Astrocyte (in vitro differentiated cells and primary cell): ENCODE data around the gene TMEM175. TPM values are rescaled to one million over a fixed set of nuclear protein-coding genes. Genes with fewer than 3 reads are reported as not detected.

Experiments
- DNase-seq: peaks from one replicate; pipeline ENCODE4 v3.0.0-alpha.2; 2010; ENCODE audit warnings: low read depth
- FAIRE-seq: peaks from 2 replicates; lab custom pipeline; 2011; peaks lifted over from hg19 to GRCh38; lab: Jason Lieb, UNC
- H2AFZ ChIP-seq: 2 replicates; pipeline ENCODE4 v1.6.0; 2012; ENCODE audit warnings: low read depth, low read length, inconsistent platforms
- H3K27ac ChIP-seq: 2 replicates; pipeline ENCODE4 v1.5.1; 2011; ENCODE audit warnings: low read depth, low read length, inconsistent platforms
- H3K27me3 ChIP-seq: 2 replicates; pipeline ENCODE4 v1.6.0; 2011; ENCODE audit warnings: low read length, inconsistent platforms; ENCODE audit not compliant: insufficient read depth
- H3K36me3 ChIP-seq: 2 replicates; pipeline ENCODE4 v1.5.1; 2011; ENCODE audit warnings: low read length, inconsistent platforms; ENCODE audit not compliant: insufficient read depth
- H3K4me1 ChIP-seq: 2 replicates; pipeline ENCODE4 v1.5.1; 2011; ENCODE audit warnings: low read length, inconsistent platforms; ENCODE audit not compliant: insufficient read depth
- H3K4me2 ChIP-seq: 2 replicates; pipeline ENCODE4 v1.6.0; 2012; ENCODE audit warnings: low read length, inconsistent platforms
- H3K4me3 ChIP-seq: 2 replicates; pipeline ENCODE4 v1.5.1; 2011; ENCODE audit warnings: low read depth, mild to moderate bottlenecking, low read length, inconsistent platforms; ENCODE audit not compliant: insufficient read depth
- H3K79me2 ChIP-seq: 2 replicates; pipeline ENCODE4 v1.6.0; 2012; ENCODE audit warnings: mild to moderate bottlenecking, low read length, inconsistent platforms; ENCODE audit not compliant: insufficient read depth
- H3K9ac ChIP-seq: 2 replicates; pipeline ENCODE4 v1.6.0; 2012; ENCODE audit warnings: mild to moderate bottlenecking, low read length, inconsistent platforms
- H3K9me3 ChIP-seq: 2 replicates; pipeline ENCODE4 v1.5.1; 2012; ENCODE audit warnings: low read depth, mild to moderate bottlenecking, low read length, inconsistent platforms; ENCODE audit not compliant: insufficient read depth
- H4K20me1 ChIP-seq: 2 replicates; pipeline ENCODE4 v1.6.0; 2012; ENCODE audit warnings: low read length, inconsistent platforms; ENCODE audit not compliant: insufficient read depth
- H3K27ac Mint-ChIP-seq: one replicate; pipeline ENCODE4 v1.8.0; 2021; ENCODE audit warnings: mild to moderate bottlenecking, mixed read lengths; ENCODE audit not compliant: unreplicated experiment
- H3K27me3 Mint-ChIP-seq: one replicate; pipeline ENCODE4 v1.8.0; 2021; ENCODE audit warnings: low read depth, mixed read lengths; ENCODE audit not compliant: unreplicated experiment
- H3K36me3 Mint-ChIP-seq: one replicate; pipeline ENCODE4 v1.8.0; 2021; ENCODE audit warnings: low read depth, mixed read lengths; ENCODE audit not compliant: unreplicated experiment
- H3K4me1 Mint-ChIP-seq: one replicate; pipeline ENCODE4 v1.8.0; 2021; ENCODE audit warnings: low read depth, mixed read lengths; ENCODE audit not compliant: unreplicated experiment
- H3K4me3 Mint-ChIP-seq: one replicate; pipeline ENCODE4 v1.8.0; 2021; ENCODE audit warnings: mild to moderate bottlenecking, moderate library complexity, mixed read lengths; ENCODE audit not compliant: unreplicated experiment
- H3K9me3 Mint-ChIP-seq: one replicate; pipeline ENCODE4 v1.8.0; 2021; ENCODE audit warnings: mild to moderate bottlenecking, mixed read lengths; ENCODE audit not compliant: unreplicated experiment
- CTCF ChIP-seq: IDR thresholded peaks from 2 replicates; pipeline ENCODE4 v1.5.1; 2011; ENCODE audit warnings: low read depth, mild to moderate bottlenecking, inconsistent platforms, low read length, moderate library complexity; ENCODE audit not compliant: insufficient read depth
- EZH2 ChIP-seq: IDR thresholded peaks from 2 replicates; pipeline ENCODE4 v1.6.1; 2012; ENCODE audit warnings: mild to moderate bottlenecking, low read length, inconsistent platforms; ENCODE audit not compliant: insufficient read depth
- total RNA-seq: library from RNA; stranded (reverse); gene quantifications from 2 replicates; pipeline ENCODE4 v1.2.1, GENCODE V29; 2021

TMEM175 gene
- total RNA-seq, 1 donor from 2014 or later: 22.1 TPM

GRCh38 chr4:988726-989721 is 56.8 kb downstream of the TMEM175 start:
- Mint-ChIP-seq H3K27ac (no peak overlapping the region), H3K4me3 (no peak overlapping the region), H3K4me1 (peaks cover 8% of the 10 kb centered on the region), H3K36me3 (peaks cover 3% of the 10 kb centered on the region), H3K27me3 (no peaks in the 10 kb centered on the region), H3K9me3 (no peaks in the 10 kb centered on the region)
- Histone ChIP-seq H3K4me1 (peaks cover 24% of the 10 kb centered on the region), H3K4me3 (no peak overlapping the region), H3K27ac (no peak overlapping the region), H3K79me2 (no peaks in the 10 kb centered on the region), H3K36me3 (no peaks in the 10 kb centered on the region), H3K4me2 (no peak overlapping the region), H3K9me3 (no peaks in the 10 kb centered on the region), H4K20me1 (peaks cover 9% of the 10 kb centered on the region), H3K9ac (no peak overlapping the region), H3K27me3 (no peaks in the 10 kb centered on the region), H2AFZ (no peak overlapping the region)
- TF ChIP-seq CTCF (no peak), EZH2 (no peak)
- no peak for FAIRE-seq
- no peak for DNase-seq

- DNase-seq (no peak), FAIRE-seq (no peak)
- Mint-ChIP-seq H3K36me3 (peaks cover 3% of the 10 kb centered on the region), H3K9me3 (no peaks in the 10 kb centered on the region), H3K4me3 (no peak overlapping the region), H3K27me3 (no peaks in the 10 kb centered on the region), H3K4me1 (peaks cover 8% of the 10 kb centered on the region), H3K27ac (no peak overlapping the region)
- no peak overlapping the region for H3K4me2 ChIP-seq
- H4K20me1 ChIP-seq: peaks cover 9% of the 10 kb centered on the region
- no peaks in the 10 kb centered on the region for H3K79me2 ChIP-seq
- no peak overlapping the region for H2AFZ ChIP-seq
- peaks cover 22% of the 10 kb centered on the region for H3K4me1 ChIP-seq
- H3K4me3 ChIP-seq: no peak overlapping the region
- H3K27me3 ChIP-seq: no peaks in the 10 kb centered on the region
- TF ChIP-seq CTCF (no peak), EZH2 (no peak)
- H3K36me3 ChIP-seq: no peaks in the 10 kb centered on the region
- H3K27ac ChIP-seq: no peak overlapping the region
- no peak overlapping the region for H3K9ac ChIP-seq
- no peaks in the 10 kb centered on the region for H3K9me3 ChIP-seq
Observed at GRCh38 chr4:989722-990471, 57.6 kb downstream of the TMEM175 start.
